PC-9 (cell line): ENCODE results near the gene SOX12. TPM values are rescaled to one million over a fixed set of nuclear protein-coding genes. Genes with fewer than 3 reads are reported as not detected.

Experiments
- BruUV-seq: library from RNA; stranded (reverse); fragments of 400-500 nt; replicated peaks from 2 replicates; lab custom pipeline; 2021; lab: Mats Ljungman, UMichigan
- CTCF ChIA-PET: fragments of 300-600 bp; sonication (Branson Sonifier 250); formaldehyde crosslinking; loops from one replicate; lab custom pipeline; 2022; ENCODE audit warnings: antibody characterized with exemption; lab: Charles Lee
- POLR2A ChIA-PET: fragments of 300-600 bp; sonication (Branson Sonifier 250); formaldehyde crosslinking; loops from one replicate; lab custom pipeline; 2022; ENCODE audit warnings: antibody characterized with exemption; ENCODE audit not compliant: unreplicated experiment; lab: Charles Lee
- DNase-seq, 2 experiments: peaks; one replicate each; pipeline versions ENCODE4 v3.0.0 to v3.0.0-alpha.2; 2015 to 2022; ENCODE audit warnings: mixed read lengths in 1 of 2
- H2AFZ ChIP-seq: fragments of 200-600 bp; sonication (generic); 2 replicates; pipeline ENCODE4 v1.8.1; 2017; ENCODE audit warnings: antibody characterized with exemption
- H3F3A ChIP-seq: fragments of 200-600 bp; sonication (generic); 2 replicates; pipeline ENCODE4 v1.8.1; 2017; ENCODE audit warnings: antibody characterized with exemption, mild to moderate bottlenecking, low read depth; ENCODE audit not compliant: insufficient read depth
- H3K27ac ChIP-seq: fragments of 200-600 bp; sonication (generic); 2 replicates; pipeline ENCODE4 v1.6.1; 2016; ENCODE audit warnings: mixed run types
- H3K27me3 ChIP-seq: fragments of 200-600 bp; sonication (generic); 2 replicates; pipeline ENCODE4 v1.6.1; 2016; ENCODE audit warnings: low read depth, mixed run types; ENCODE audit not compliant: insufficient read depth
- H3K36me3 ChIP-seq: fragments of 200-600 bp; sonication (generic); 2 replicates; pipeline ENCODE4 v1.6.1; 2016; ENCODE audit warnings: low read depth, mixed run types
- H3K4me1 ChIP-seq: fragments of 200-600 bp; sonication (generic); replicated peaks from 2 replicates; pipeline ENCODE4 v1.6.1; 2016; ENCODE audit warnings: mixed run types; ENCODE audit not compliant: insufficient read depth
- H3K4me2 ChIP-seq: fragments of 200-600 bp; sonication (generic); 2 replicates; pipeline ENCODE4 v1.6.1; 2017; ENCODE audit warnings: mixed run types
- H3K4me3 ChIP-seq: fragments of 200-600 bp; sonication (generic); 2 replicates; pipeline ENCODE4 v1.6.1; 2016; ENCODE audit warnings: mixed run types
- H3K79me2 ChIP-seq: fragments of 200-600 bp; sonication (generic); 2 replicates; pipeline ENCODE4 v1.6.1; 2017; ENCODE audit warnings: low read depth, mixed run types
- H3K9me2 ChIP-seq: fragments of 200-600 bp; sonication (generic); 2 replicates; pipeline ENCODE4 v1.8.1; 2017; ENCODE audit warnings: mild to moderate bottlenecking; ENCODE audit not compliant: insufficient read depth
- H3K9me3 ChIP-seq: fragments of 200-600 bp; sonication (generic); 2 replicates; pipeline ENCODE4 v1.8.1; 2016; ENCODE audit warnings: low read depth; ENCODE audit not compliant: insufficient read depth
- H4K20me1 ChIP-seq: fragments of 200-600 bp; sonication (generic); 2 replicates; pipeline ENCODE4 v1.8.1; 2017; ENCODE audit not compliant: insufficient read depth
- CTCF ChIP-seq: fragments of 200-600 bp; sonication (generic); conservative IDR thresholded peaks from 2 replicates; pipeline ENCODE4 v1.6.1; 2017; ENCODE audit warnings: mixed run types, antibody characterized with exemption, mild to moderate bottlenecking, moderate library complexity
- EZH2 ChIP-seq: fragments of 200-600 bp; sonication (generic); IDR thresholded peaks from 2 replicates; pipeline ENCODE4 v1.8.0; 2017; ENCODE audit warnings: antibody characterized with exemption, low read depth
- intact Hi-C: fragments of 100-400 bp; cut with micrococcal nuclease; formaldehyde crosslinking; loops from one replicate; pipeline ENCODE4 v1.10.0; 2022; ENCODE audit not compliant: unreplicated experiment
- total RNA-seq: library from RNA; stranded (reverse); gene quantifications from 2 replicates; pipeline ENCODE4 v1.2.3, GENCODE V29; 2021

SOX12 gene
- total RNA-seq, 1 experiment from 2014 or later = 57.1 TPM

- H2AFZ ChIP-seq = peak overlapping the region; percentile 74; the same call in 1 of the 2 replicates
- peaks cover 6% of the 10 kb centered on the region; the same call in 1 of the 2 replicates for H3K36me3 ChIP-seq
- H3F3A ChIP-seq = peaks cover 45% of the 10 kb centered on the region
- no peaks in the 10 kb centered on the region for H3K27me3 ChIP-seq
- BruUV-seq = TSS peak; percentile 73
- peak overlapping the region; percentile 82 for H3K4me3 ChIP-seq
- CTCF ChIA-PET = interaction anchor here (1.2 kb wide), 1 partner anchor 133 kb away, joined by 12 read pairs; no protein-coding TSS in a partner anchor
- H3K9me2 ChIP-seq = no peaks in the 10 kb centered on the region
- peak; percentile 57 to 65 for DNase-seq
- H3K9me3 ChIP-seq = no peaks in the 10 kb centered on the region
- peak overlapping the region; percentile 87 for H3K4me2 ChIP-seq
- H3K4me1 ChIP-seq = peaks cover 27% of the 10 kb centered on the region
- peak overlapping the region; percentile 81 for H3K27ac ChIP-seq
- peaks cover 28% of the 10 kb centered on the region for H4K20me1 ChIP-seq
- H3K79me2 ChIP-seq = peaks cover 42% of the 10 kb centered on the region
- POLR2A ChIA-PET = interaction anchor here (0.6 to 1.1 kb wide), 2 partner anchors 20 to 27 kb away, joined by 3 to 4 read pairs; partner anchors contain the start of gene SOX12
- intact Hi-C loops = loop anchor here (1.0 kb wide), 2 partner anchors 8 to 26 kb away; partner anchors contain the start of gene C20orf96
- TF ChIP-seq EZH2 (no peak), CTCF (no peak)
These were observed 27.2 kb upstream of the SOX12 start for GRCh38 chr20:297925-298775.

DNA sequence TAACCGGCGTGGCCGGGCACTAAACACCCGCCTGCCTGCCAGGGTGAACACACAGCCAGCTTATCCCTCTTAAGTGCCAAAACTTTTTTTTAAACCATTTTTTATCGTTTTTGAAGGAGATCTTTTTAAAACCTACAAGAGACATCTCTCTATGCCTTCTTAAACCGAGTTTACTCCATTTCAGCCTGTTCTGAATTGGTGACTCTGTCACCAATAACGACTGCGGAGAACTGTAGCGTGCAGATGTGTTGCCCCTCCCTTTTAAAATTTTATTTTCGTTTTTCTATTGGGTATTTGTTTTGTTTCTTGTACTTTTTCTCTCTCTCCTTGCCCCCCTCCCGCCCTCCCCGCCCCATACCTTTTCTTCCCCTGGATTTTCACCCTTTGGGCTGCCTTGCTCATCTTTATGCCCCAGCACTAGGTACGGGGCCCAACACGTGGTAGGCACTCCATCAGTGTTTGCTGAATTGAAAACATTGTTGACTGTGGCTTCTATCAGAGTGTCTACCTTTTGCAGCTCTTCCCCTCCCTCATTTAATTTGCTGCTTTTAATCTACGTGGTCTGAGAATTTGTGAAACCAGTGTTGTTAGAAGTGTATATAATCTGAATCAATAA, 26.5 kb upstream of the SOX12 start:
- intact Hi-C loops = loop anchor here (1.0 kb wide), 1 partner anchor 9 kb away; the partner anchor contains the start of gene C20orf96
- DNase-seq = no peak
- Histone ChIP-seq H3K4me2 (peak overlapping the region; percentile 87), H3K9me3 (no peaks in the 10 kb centered on the region), H3K27me3 (no peaks in the 10 kb centered on the region), H3K79me2 (peaks cover 42% of the 10 kb centered on the region), H3K9me2 (no peaks in the 10 kb centered on the region), H3K4me1 (peaks cover 27% of the 10 kb centered on the region), H3F3A (peaks cover 45% of the 10 kb centered on the region), H3K27ac (0 out of 2 replicates have a peak overlapping the region, but pooled peaks have one; percentile 81), H4K20me1 (peaks cover 28% of the 10 kb centered on the region), H3K36me3 (peaks cover 6% of the 10 kb centered on the region; the same call in 1 of the 2 replicates), H3K4me3 (peak overlapping the region; percentile 82), H2AFZ (no peak overlapping the region)
- ChIA-PET POLR2A (interaction anchor here (0.6 to 1.1 kb wide), 2 partner anchors 19 to 26 kb away, joined by 3 to 4 read pairs; partner anchors contain the start of gene SOX12), CTCF (interaction anchor here (1.2 kb wide), 1 partner anchor 133 kb away, joined by 12 read pairs; no protein-coding TSS in a partner anchor)
- BruUV-seq = no TSS peak
- no peak for TF ChIP-seq EZH2
- no peak for TF ChIP-seq CTCF

GRCh38 chr20:300345-300990, 24.9 kb upstream of the SOX12 start:
- POLR2A ChIA-PET = interaction anchor here (1.3 kb wide), 1 partner anchor 21 kb away, joined by 12 read pairs; no protein-coding TSS in a partner anchor

More at GRCh38 chr20:300345-300990, 24.9 kb upstream of the SOX12 start:
- no peak for DNase-seq
- peaks cover 42% of the 10 kb centered on the region for H3K79me2 ChIP-seq
- CTCF ChIA-PET = no interaction called here
- no peak overlapping the region for H2AFZ ChIP-seq
- H3K27me3 ChIP-seq = no peaks in the 10 kb centered on the region
- H3K4me1 ChIP-seq = peaks cover 27% of the 10 kb centered on the region
- BruUV-seq = no TSS peak
- TF ChIP-seq CTCF = no peak
- no peak for TF ChIP-seq EZH2
- H3K36me3 ChIP-seq = peaks cover 6% of the 10 kb centered on the region; the same call in 1 of the 2 replicates
- peak overlapping the region; percentile 87 for H3K4me2 ChIP-seq
- intact Hi-C loops = no loop called here
- peaks cover 28% of the 10 kb centered on the region for H4K20me1 ChIP-seq
- H3K9me3 ChIP-seq = no peaks in the 10 kb centered on the region
- peaks cover 41% of the 10 kb centered on the region for H3F3A ChIP-seq
- no peak overlapping the region for H3K27ac ChIP-seq
- H3K9me2 ChIP-seq = no peaks in the 10 kb centered on the region
- peak overlapping the region; percentile 82; the same call in 1 of the 2 replicates for H3K4me3 ChIP-seq
